GM19468 (cell line): Measurements from ENCODE around the gene TNKS2.
"Not testable (repeated sequence)": the region's sequence is repeated elsewhere in the genome, so short reads cannot be mapped to it uniquely, and the experiment has no call there.

Experiments used
- ATAC-seq: cut with Tn5 transposase; IDR thresholded peaks from one replicate; pipeline ENCODE4 v1.9.1; 2021; ENCODE audit warnings: mild to moderate bottlenecking, moderate library complexity, moderate number of reproducible peaks; ENCODE audit not compliant: unreplicated experiment; ENCODE audit errors: extremely low read depth

The TNKS2 gene

DNA sequence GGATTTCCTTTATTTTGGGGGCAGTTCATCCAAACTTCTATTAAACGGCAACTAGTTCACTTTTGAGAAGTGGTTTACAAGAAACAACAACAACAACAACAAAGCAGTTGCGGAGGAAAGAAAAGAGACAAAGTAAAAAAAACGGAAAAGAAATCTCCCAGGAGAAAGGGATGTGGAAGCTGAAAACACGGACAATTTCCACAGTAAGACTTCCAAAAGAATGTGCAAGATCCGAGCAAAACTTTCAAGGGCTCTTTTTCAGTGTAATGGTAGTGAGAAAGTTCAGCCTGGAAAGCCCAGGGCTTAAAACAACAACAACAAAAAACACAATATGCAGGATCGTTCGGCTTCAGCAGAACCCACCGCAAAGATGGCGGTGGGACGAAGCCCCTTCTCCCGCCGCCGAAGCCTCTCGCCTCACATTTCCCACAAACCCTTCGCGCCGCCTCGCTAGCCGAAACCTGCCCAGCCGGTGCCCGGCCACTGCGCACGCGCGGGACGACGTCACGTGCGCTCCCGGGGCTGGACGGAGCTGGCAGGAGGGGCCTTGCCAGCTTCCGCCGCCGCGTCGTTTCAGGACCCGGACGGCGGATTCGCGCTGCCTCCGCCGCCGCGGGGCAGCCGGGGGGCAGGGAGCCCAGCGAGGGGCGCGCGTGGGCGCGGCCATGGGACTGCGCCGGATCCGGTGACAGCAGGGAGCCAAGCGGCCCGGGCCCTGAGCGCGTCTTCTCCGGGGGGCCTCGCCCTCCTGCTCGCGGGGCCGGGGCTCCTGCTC is at the start of gene TNKS2:
Gene TNKS2, plus strand, starts transcription at position 553 of the 775 bp plus-strand sequence. CDS start 265 bp downstream, outside the sequence.
- peak; percentile 85 for ATAC-seq

DNA sequence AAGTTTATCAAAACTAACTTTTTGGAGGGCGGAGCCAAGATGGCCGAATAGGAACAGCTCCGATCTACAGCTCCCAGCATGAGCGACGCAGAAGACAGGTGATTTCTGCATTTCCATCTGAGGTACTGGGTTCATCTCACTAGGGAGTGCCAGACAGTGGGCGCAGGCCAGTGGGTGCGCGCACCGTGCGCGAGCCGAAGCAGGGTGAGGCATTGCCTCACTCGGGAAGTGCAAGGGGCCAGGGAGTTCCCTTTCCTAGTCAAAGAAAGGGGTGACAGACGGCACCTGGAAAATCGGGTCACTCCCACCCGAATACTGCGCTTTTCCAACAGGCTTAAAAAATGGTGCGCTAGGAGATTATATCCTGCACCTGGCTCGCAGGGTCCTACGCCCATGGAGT is 48.6 kb upstream of the TNKS2 start:
- not testable (repeated sequence) for ATAC-seq

DNA sequence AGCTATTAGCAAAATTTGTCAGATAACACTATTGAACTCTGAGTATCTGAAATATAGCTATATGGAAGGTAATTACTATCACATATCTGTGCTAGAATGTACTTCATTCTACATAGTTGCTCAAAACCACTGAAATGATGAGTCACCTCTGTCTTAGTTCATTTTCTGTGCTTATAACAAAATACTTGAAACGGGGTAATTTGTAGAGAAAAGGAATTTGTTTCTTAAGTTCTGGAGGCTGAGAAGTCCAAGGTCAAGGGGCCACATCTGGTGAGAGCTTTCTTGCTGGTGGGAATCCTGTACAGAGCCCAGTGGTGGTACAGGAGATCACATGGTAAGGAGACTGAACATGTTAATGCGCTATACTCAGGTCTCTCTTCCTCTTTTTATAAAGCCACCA is 41.9 kb upstream of the TNKS2 start:
- ATAC-seq: no peak

DNA sequence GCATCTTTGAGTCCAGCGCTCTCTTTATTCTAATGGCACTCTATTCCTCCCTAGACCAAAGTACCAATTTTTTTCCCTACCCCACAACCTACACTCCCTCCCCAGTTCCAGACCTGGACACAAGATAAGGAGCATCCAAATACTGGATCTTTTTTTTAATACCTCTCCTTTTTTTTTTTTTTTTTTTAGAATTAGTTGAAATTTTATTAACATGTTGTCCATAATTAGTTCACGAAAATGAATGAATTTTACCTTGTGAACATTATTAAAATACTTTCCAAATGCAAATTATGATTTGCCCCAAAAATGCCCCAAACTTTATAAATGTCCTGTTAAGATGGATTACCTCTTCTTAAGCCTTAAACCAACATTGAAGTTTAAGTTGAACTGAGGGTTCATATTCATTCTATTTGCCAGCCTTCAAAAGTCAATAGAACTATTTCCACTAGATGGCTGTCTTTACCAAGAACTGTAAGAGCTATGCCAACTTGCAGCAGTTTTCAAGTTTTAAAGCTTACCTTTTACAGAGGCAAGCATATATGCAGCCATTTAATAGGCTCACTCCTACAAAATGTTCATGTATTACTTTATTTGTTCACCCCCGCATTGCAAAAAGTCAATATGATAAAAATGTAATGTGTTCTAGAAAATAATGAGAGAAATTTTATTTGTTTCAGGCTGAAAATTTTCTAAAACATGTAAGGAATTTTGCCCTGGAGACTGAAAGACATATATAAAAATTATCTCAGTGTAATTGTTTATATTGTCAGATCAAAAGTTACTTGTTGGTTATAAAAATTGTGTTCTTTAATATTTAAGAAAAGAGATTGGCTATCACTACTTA is 39.7 kb upstream of the TNKS2 start:
- no peak for ATAC-seq

DNA sequence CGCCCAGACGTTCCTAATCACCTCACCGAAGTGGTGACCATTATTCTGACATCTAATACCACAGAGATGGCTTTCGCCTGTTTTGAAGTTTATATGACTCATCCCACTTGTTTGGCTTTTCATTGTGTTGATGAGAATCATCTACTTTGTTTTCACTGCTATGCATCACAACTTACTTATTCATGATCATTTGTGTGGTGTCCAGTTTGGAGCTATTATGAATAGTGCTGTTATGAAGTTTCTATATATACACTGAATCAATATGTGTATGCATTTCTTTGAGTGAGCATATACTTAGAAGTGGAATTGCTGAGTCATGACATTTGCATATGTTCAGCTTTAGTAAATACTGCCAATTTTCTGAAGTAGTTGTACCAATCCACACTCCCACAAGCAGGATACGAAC is 38.6 kb upstream of the TNKS2 start:
- no peak for ATAC-seq

DNA sequence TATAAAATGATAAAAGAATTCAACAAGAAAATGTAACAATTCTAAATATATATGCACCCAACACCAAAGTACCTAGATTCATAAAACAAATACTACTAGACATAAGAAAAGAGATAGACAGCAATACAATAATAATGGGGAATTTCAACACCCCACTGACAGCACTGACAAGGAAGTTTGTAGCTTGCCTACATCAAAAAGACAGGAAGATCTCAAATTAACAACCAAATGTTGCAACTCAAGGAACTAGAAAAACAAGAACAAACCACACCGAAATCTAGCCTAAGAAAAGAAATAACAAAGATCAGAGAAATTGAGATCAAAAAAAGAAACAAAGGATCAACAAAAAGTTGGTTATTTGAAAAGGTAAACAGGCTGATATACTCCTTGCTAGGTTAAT is 36.5 kb upstream of the TNKS2 start:
- no peak for ATAC-seq

DNA sequence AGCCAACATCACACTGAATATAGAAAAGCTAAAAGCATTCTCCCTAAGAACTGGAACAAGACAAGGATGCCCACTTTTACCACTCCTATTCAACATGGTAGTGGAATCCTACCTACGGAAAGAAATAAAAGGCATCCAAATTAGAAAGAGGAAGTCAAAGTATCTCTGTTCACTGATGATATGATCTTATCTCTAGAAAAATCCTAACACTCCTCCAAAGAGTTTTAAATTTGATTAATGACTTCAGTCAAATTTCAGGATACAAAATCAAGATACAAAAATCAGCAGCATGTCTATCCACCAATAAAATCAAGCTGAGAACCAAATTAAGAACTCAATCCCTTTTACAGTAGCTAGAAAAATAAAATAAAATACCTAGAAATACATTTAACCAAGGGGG is 35.3 kb upstream of the TNKS2 start:
- no peak for ATAC-seq

DNA sequence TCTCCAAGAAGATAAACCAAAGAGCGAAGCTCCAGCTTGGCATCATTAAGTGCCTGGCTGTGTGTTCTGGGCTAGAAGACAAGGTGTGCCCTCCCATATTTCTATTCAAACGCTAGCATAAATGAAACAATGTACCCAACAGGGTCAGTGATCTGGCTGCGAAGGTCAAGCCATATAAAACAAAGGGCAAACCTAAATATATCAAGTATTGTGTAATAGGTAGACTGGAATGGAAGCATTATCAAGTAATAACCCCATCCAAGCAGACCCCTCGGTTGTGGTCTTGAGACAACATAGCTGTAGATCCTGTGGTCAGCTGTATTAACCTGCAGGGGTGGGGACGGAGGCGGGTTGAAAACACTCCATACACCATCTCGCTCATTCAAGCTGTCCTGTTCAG is 31.6 kb upstream of the TNKS2 start:
- ATAC-seq: no peak

DNA sequence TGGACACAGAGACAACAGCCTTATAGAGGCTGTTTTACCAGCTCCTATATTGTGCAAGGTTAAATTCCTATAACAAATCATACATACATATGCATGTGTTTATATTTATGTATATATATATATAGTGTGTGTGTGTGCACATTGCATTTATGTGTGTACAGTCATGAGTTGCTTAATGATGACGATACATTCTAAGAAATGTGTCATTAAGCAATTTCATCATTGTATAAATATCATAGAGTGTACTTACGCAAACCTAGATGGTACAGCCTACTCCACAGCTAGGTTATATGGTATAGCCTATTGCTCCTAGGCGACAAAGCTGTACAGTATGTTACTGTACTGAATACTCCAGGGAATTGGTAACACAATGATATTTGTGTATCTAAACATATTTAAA is 30.1 kb upstream of the TNKS2 start:
- no peak for ATAC-seq

DNA sequence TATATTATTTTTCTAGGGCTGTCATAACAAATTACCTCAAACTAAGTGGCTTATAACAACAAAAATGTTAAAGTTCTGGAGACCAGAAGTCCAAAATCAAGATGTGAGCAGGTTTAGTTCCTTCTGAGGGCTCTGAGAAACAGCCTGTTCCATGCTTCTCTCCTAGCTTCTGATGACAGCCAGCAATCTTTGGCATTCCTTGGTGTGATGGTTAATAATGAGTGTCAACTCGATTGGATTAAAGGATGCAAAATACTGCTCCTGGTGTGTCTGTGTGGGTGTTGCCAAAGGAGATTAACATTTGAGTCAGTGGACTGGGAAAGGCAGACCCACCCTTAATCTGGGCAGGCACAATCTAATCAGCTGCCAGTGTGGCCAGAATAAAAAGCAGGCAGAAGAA is 26.3 kb upstream of the TNKS2 start:
- no peak for ATAC-seq

DNA sequence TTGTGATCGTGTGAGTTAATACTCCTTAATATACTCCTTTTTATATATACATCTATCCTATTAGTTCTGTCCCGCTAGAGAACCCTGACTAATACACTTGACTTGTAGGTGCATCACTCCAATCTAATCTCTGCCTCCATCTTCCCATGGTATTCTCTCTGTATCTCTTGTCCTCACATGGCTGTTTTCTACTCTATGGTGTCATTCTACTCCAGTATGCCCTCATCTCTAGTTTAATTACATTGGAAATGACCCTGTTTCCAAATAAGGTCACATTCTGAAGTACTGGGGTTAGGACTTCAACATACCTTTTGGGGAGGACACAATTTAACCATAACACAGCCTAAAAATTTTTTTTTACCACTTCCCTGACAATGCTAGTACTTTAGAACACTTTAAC is 25.8 kb upstream of the TNKS2 start:
- no peak for ATAC-seq

DNA sequence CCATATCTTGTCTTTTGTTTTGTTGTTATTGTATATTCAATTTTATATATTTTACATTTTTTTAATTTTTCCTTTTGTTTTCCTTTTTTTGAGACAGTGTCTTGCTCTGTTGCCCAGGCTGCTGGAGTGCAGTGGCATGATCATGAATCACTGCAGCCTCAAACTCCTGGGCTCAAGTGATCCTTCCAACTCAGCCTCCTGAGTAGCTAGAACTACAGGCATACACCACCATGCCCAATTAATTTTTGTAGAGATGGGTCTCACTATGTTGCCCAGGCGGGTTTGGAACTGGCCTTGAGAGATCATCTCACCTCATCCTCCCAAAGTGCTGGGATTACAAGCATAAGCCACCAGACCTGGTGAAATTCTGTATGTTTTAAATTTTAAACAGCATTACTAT is 25.4 kb upstream of the TNKS2 start:
- ATAC-seq: no peak

DNA sequence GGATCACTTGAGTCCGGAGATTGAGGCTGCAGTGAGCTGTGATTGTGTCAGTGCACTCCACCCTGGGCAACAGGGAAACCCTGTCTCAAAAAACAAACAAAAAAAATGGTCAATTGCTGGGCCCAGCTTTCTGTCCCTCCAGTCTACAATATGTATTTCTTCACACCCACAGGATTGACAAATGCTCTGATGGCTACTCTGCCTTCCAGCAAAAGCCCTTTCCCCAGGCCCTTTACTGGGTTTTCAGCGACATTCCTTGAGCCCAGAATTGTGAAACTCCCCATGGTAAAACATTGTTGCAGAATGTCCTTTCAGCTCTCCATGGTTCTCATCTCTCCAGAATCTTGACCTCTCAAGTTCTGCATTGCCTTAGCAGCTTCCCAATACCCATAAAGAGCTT is 23.7 kb upstream of the TNKS2 start:
- ATAC-seq: no peak

DNA sequence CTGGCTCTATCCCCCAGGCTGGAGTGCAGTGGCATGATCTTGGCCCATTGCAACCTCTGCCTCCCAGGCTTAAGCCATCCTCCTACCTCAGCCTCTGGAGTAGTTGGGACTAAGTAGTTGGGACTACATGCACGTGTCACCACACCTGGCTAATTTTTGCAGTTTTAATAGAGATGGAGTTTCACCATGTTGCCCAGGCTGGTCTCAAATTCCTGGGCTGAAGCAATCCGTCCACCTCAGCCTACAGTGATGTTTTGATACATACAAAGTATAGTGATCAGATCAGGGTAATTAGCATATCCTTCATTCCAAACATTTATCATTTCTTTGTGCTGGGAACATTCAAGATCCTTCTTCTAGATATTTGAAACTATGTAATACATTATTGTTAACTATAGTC is 22.5 kb upstream of the TNKS2 start:
- no peak for ATAC-seq

DNA sequence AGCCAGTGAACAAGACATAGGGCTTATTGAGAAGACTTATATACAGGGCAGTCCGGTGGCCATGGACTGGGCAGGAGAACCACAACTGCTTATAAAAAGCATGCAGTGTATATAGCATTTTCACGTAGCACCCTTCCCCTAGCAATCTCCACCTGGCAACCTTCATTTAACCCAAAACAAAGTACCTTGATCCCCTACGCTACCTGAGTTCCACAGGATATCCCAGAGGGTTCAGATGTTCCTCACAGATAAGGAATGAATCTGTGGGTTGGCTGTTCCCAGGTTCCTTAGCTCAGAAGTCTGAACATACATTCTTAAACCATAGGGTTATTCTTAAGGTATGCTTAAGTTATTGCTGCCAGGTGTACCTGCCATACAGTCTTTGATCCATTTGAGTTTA is 22.0 kb upstream of the TNKS2 start:
- no peak for ATAC-seq

DNA sequence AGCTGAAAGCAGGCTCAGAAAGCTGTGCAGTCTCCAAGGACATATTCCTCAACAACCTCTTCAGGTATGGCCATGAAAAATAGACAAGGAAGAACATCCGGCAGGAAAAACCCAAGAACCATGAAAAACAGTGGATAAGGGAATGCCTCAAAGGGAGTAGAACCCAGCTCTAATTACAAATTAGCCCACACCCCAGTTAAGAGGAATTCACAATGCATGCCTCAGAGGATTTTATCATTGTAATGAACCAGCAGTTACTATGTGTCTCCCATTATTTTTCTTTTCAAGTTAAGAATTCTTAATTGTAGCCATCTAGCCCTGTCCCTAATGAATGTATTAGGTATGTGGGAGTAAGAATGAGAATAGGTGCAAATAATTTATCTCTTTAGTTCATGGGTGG is 19.7 kb upstream of the TNKS2 start:
- no peak for ATAC-seq

DNA sequence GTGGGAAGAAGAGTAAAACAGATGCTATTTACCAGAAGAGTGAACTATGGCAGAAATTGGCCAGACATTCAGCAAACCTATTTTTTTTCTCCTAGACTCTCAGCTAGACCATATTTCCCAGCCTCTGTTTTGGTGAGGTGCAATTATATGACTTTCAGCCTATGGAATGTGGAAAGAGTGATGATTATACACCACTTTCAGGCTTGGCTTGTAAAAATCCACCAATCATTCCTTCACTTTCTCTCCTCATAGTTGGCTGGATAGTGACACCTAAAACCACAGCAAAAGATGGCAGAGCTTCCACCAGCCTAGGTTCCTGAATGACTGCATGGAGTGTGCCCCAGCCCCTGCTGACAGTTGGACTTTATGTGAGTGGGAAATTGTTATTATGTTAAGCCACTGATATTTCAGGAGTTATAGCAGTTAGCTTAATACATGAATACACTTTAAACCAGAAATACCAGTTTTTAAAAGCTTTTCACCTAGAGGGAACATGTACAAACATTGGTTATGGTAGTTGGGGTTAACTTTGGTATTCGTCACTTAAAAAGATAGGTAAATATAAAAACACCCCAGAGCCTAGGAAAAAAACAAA is 19.1 kb upstream of the TNKS2 start:
- ATAC-seq: no peak

DNA sequence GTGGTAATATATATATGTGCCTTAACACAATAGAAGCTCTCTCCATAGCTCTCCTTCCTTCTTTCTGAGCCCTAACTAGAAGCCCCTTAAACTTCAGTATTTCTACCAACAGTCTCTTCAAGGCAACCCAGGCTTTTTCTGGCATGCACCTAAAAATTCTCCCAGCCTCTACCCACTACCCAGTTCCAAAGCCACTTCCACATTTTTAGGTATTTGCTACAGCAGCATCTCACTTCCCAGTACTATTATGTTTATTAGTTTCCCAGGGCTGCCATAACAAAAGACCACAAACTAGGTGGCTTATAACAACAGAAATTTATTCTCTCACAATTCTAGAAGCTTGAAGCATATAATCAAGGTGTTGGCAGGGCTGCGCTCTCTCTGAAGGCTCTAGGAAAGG is 15.7 kb upstream of the TNKS2 start:
- no peak for ATAC-seq

DNA sequence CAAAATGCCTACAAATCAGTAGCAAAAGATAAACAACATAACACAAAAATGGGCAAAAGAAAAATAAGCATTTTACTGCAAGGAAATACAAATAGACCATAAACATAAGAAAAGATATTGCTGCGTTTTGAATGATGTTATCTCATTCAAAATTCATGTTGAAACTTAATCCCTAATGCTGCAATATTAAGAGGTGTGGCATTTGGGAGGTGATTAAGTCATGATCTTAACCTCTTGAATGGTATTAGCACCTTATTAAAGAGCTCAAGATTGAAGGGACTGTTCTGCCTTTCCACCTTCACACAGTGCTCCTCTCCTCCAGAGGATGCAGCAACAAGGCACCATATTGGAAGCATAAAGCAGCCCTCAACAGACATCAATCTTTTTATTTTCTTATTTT is 12.4 kb upstream of the TNKS2 start:
- ATAC-seq: no peak

DNA sequence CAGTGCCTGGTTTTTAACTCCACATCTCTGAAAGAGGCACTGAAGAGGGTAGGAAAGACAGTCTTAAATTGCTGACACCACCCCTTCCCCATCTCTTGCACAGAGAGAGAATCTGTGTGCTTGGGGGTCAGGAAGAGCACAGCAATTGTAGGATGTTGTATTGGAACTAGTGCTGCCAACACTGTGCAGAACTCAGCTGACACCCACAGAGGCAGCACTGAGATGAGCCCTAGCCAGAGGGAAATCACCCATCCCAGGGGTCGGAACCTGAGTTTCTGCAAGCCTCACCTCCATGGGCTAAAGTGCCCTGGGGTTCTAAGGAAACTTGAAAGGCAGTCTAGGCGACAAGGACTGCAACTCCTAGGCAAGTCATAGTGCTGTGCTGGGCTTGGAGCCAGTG is 11.0 kb upstream of the TNKS2 start:
- no peak for ATAC-seq

DNA sequence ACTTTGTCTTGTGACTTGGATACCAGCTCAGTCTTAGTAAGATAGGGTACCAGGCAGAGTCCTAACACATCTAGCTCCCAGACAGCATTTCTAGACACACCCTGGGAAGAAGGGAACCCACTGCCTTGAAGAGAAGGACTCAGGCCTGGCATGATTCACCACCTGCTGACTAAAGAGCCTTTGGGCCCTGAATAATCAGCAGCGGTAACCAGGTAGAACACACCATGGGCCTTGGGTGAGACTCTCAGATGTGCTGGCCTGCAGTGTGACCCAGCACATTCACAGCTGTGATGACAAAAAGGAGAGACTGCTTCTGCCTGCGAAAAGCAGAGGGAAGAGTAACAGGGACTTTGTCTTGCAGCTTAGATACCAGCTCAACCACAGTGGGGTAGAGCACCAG is 10.4 kb upstream of the TNKS2 start:
- ATAC-seq: no peak
